ENCODE measurements around the gene LRRC37B.
A peak's percentile ranks its signal among the peaks of the same experiment; 100 is the strongest.
"Not testable (repeated sequence)": the region's sequence is repeated elsewhere in the genome, so short reads cannot be mapped to it uniquely, and the experiment has no call there.

Gene LRRC37B

DNA sequence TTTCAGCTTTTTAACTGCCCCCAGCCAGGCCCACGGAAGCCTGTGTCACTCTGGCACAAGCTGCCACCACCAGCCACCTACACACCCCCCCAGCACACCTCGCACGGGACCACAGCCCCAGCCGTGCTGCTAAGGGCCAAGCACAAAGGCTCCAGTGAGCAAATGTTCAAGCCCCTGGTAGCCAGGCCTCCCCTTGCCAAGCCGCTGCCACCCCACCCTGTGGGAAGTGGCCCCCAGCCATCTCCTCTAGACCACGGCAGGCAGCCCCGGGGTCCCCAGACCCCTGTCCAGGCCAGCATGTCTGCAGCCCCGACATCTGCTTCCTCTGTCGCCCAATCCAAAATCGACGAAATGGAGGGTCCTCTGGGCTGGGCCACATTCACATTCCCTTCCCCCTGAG, 35.1 kb downstream of the LRRC37B start:
- DNase-seq, result not testable (repeated sequence)

DNA sequence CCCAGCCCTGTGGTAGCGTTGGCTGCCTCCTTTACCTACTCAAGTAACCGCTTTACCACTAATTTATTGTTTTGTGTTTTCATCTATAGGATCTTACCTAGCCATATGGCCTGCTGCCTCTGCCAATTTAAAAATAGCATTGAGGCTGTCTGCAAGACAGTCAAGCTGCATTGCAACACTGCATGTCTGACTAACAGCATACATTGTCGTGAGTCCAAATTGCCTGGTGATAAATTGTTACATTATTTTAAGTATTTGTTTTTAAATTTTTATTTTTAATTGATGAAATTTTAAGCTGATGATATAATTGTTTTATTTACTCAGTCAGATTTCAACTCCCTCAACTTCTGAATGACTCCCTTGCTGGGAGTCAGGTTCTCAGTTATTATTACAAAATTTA, 38.4 kb downstream of the LRRC37B start:
- DNase-seq, result not testable (repeated sequence)

DNA sequence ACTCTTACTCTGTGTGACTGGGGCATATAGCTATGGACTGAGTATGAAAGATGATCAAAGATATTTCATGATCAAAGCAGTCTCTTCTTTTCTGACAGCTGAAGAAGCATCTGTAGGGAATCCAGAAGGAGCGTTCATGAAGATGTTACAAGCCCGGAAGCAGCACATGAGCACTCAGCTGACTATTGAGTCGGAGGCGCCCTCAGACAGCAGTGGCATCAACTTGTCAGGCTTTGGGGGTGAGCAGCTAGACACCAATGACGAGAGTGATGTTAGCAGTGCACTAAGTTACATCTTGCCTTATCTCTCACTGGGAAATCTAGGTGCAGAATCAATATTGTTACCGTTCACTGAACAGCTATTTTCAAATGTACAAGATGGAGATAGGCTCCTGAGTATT, 40.5 kb downstream of the LRRC37B start:
- DNase-seq, result not testable (repeated sequence)

DNA sequence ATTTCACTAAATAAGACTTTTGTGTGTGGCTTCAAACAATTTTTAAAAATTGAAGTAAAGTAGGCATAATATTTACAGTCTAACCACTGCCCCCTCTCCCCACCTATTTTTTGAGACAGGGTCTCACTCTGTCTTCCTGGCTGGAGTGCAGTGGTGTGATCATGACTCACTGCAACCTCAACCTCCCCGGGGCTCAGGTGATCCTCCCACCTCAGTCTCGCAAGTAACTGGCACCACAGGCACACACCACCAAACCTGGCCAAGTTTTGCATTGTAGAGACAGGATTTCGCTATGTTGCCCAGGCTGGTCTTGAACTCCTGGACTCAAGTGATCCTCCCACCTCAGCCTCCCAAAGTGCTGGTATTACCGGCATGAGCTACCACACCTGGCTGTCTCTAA, 47.8 kb downstream of the LRRC37B start:
- not testable (repeated sequence) for DNase-seq

DNA sequence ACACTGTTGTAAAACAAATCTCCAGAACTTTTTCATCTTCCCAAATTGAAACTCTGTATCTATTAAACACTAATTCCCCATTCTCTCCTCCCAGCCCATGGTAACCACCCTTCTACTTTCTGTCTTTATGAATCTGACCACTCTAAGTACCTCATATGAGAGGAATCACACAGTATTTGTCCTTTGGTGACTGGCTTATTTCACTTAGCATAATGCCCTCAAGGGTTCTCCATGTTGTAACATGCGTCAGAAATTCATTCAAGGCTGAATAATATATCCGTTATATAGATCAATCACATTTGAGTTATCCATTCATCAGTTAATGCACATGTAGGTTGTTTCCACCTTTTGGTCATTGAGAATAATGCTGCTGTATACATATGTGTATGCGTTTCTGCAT, 48.2 kb downstream of the LRRC37B start:
- DNase-seq, result not testable (repeated sequence)

DNA sequence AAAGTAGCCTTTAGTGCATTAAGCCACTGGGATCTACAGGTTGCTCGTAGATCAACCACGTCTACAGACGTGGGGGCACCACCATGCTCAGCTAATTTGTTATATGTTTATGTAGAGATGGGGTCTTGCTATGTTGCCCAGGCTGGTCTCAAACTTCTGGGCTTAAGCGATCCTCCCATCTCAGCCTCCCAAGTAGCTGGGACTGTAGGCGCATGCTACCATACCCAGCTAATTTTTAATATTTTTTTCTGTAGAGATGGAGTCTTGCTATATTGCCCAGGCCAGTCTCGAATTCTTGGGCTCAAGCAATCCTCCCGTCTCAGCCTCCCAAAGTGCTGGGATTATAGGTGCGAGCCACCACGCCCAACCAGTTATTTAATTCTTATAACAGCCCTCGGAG, 49.3 kb downstream of the LRRC37B start:
- not testable (repeated sequence) for DNase-seq

DNA sequence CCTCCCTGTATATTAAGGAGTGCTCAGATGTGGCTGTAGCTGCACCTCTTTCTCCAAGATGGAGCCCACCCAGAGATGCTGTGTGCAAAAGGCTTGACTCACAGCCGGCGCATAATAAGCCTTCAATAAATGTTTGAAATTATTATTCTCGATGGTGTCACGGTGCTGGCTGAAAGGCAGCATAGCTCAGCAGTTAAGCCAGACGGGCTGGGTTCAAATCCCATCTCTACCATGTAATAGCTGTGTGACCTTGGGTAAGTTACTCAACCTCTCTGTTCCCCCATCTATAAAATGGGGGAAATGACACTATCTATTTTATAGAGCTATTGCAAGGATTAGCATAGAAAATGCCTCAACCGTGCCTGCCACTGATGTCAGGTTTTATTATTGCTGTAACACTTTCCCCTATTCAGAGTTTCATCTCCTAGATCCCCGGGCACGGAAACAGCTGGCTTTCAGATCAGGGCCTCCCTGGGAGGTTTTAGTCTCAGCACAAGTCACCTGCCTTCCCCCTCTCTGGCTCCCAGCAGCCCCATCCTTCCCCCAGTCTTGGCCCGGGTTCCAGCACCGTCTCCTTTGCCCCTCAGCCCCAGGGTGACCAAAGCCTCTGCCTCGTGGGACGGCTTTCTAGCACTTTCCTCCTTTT, 50.4 kb downstream of the LRRC37B start:
- not testable (repeated sequence) for DNase-seq

DNA sequence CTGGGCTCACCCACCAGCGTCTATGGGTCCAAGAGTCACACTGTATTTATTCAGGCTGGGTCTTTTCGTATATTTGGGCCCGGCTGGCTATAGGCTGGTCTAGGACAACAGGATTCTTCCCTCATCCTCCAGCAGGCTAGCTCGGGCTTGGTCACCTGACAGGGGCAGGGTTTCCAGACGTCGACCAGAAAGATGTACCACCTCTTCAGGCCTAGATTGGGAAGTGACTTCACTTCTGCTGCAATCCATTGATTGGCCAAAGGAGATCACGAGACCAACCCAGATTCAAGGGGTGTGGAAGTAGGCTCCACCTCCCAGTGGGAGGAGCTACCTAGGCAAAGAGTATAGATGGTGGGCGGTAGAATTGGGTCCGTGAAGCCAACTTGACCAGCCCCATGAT, 53.5 kb downstream of the LRRC37B start:
- not testable (repeated sequence) for DNase-seq

DNA sequence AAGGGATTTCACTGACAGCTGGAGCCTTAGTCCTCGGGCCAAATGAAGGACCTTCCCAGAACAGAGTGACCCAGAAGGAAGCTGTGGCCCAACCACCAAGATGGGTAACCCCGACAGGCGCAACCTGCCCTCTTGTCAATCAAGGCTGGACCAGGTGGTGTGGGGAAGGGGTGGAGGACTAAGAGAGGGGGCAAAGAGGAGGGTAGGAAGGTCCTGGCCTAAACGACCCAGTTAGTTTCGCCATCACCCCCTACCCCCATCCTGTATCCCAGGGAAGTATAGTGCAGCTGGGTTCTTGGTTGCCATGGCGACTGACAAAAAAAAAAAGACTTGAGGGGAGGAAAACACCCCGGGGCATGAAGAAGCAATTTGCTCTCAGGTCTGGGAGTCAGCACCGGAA, 54.7 kb downstream of the LRRC37B start:
- DNase-seq, result not testable (repeated sequence)

DNA sequence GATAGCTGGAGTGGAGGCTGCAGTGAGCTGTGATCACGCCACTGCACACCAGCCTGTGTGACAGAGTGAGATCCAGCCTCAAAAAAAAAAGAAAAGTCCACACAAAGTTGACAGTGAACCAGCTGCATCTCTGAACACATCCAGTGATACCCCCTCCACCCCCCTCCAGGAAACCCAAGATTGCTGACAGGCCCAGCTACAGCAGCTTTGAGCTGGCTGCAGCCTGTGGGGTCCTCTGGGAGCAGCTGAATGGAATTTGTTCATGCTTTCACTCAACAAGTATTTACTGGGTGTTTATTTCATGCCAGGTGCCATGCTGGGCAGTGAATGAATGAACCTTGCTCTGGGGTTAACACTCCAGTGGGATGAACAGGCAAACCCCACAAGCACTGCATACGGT, 56.9 kb downstream of the LRRC37B start:
- not testable (repeated sequence) for DNase-seq

DNA sequence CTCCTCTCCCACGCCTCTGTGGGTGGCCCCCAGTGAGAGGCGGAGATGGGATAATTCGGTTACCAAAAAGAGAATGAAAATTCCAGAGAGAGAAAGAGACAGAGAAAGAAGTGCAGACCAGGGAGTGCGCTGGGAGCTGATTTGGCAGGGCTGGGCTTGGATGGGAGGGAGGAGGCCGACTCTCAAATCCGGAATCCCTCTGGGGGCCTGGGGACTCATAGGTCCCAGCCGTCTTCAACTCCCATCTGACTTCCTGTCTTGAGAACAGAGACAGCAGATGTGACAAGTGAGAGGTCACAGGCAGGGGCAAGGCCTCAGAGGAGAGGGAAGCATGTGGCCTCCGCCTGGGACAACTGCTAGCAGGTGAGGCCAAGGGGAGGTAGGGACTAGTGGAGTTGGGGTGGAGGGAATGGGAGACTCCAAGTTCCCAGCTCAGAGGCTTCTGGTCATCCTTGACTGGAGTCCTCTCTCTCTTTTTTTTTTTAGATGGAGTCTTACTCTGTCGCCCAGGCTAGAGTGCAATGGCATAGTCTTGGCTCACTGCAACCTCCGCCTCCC, 59.0 kb downstream of the LRRC37B start:
- DNase-seq, result not testable (repeated sequence)

DNA sequence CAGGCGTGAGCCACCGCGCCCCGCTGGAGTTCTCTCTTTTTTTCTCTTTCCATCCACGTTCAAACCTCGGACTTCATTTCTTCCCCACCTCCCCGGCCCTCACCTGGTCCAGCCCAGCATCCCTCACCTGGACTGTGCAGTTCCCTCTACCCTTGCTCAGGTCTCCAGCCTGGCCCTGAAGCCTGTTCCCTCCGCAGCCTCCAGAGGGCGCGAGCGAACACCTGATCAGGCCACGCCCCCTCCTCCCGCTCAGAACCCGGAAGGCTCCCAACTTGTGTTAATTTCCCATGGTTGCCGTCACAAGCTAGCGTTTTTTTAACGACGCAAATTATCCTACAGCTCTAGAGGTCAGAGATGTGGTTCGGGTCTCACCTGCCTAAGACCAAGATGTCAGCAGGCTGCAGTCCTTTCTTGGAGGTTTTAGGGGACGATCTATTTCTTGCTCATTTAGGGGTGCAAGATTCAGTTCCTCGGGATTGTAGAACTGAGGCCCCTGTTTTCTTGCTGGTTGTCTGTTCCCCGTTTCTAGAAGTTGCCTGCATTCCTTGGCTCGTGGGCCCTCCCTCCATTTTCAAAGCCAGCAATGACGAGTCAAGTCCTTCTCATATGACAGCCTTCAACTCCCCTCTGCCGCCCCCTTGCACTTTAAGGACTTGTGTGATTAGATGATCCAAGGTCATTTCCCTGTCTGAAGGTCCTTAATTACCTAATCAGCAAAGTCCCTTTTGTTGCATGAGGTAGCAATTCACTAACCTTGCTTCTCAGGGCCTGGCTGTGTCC, 59.9 kb downstream of the LRRC37B start:
- DNase-seq, result not testable (repeated sequence)

DNA sequence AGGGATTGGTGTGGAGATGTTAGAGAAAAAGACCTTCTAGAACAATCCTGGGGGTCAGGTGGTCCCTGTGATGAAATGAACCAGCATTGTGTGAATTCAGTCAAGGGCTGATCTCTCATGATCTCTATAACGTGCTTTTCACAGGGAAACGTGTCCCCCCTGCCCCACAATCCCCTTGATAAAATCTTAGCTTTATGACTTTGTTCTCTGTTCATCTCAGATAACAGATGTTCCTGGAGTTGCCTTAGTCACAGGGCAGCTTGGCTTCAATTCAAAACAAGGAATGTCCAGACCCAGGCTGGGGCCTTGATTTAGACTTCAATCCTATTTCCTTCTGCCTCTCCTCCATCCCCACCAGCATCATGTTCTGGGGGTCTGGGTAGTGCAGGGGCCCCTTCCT, 61.9 kb downstream of the LRRC37B start:
- DNase-seq, result not testable (repeated sequence)

DNA sequence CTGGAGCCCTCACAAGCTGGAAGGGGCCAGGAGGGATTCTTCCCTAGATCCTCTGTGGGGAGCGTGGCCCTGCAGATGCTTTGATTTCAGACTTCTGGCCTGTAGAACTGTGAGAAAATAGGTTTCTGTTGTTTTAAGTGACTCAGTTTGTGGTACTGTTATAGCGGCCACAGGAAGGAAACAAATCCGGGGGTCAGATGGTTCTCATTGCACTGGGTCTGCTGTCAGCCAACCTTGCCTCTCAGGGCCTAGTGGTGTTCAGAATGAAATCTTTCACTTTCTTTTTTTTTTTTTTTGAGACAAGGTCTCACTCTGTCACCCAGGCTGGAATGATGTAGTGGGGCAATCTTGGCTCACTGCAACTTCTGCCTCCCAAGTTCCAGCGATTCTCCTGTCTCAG, 64.8 kb downstream of the LRRC37B start:
- DNase-seq, result not testable (repeated sequence)

DNA sequence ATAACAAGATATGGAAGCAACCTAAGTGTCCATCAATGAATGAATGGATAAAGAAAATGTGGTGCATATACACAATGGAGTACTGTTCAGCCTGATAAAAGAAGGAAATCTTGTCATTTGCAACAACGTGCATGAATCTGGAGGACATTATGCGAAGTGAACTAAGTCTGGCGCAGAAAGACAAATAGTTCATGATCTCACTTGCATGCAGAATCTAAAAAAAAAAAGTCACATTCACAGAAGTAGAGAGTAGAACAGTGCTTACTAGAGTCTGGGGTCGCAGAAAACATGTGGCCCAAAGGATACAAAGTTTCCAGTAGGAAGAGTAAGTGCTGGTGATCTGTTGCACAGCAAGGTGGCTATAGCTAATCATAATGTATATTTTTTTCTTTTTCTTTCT, 65.9 kb downstream of the LRRC37B start:
- DNase-seq, result not testable (repeated sequence)

DNA sequence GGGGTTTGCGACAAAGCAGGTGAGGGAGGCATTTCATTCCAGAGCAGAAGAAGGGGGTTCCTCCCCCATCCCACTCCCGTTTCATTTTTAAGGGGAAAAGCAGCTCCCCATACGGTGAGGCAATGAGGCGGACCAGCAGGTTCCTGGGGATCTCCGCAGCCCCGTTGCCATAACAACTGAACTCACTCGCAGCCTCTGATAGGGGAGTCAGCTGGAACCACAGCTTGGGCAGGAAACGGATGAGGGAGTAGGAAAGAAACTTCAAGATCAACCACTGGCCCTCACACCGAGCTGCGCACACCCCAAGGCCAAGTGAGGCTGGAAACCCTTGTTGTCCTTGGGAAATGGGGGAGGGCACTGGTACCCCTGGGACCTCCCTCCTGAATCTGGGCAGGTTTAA, 72.6 kb downstream of the LRRC37B start:
- DNase-seq, result not testable (repeated sequence)

DNA sequence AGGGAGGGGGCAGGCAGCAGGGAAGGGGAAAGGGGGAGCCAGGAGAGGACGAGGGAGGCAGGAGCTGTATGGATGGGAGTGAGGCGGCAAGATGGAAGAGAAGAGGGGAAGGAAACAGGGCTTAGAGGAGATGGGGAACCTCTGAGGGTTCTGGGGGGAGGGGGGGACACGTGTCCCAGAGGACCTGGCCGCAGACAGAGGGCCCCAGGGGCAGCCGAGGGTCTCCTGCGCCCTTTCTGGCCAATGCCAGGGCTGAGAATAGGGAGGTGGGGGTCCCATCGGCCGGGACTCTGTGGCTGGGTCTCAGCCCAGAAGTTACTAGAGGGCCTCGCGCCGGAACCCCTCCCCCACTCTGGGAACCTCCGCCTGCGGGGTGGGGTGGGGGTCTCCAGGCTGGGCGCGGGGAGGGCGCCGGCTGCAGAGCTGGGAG, 76.4 kb downstream of the LRRC37B start:
- DNase-seq, result not testable (repeated sequence)

DNA sequence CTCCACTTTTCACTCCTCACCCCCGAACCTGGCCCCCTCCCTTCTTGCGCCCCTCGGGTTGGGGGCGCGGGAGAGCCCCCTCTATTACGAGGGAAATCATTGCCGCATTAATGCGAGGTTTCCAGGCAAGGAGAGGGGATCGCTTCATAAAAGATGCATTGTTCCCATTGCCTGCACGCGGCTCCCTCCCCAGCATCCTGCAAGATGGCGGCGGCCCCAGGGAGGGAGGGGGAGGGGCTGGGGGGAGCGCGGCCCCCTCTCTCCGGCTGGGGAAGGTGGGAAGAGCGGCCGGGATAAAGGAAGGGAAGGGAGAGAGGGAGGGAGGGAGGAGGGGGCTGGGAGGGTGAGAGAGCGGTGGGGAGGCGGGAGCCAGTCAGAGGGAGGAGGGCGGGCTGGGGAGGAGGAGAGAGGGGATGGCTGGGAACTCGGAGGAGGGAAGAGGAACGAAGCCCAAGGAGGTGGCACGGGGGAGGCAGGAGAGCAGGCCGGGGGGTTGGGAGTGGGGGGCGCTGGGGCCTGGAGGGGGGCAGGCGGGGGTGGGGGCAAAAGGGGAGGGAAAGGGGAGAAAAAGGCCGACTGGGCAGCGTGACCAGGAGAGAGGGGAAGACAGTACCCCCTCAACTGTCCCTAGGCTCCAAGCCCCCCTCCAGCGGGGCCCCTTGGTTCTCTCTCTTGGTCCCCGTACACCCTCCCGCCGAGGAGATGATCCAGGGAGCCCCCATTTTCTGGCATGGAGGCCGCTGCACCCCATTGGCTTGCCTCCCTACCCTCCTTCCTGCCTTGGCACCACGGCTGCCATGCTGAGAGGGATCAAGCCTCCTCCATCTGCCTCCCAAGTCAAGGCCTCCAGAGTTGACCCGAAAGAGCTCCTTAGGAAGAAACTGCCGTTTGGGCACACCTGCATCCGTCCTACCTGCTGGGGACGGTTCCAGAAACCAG, 77.1 kb downstream of the LRRC37B start:
- peak; percentile 52 for DNase-seq

DNA sequence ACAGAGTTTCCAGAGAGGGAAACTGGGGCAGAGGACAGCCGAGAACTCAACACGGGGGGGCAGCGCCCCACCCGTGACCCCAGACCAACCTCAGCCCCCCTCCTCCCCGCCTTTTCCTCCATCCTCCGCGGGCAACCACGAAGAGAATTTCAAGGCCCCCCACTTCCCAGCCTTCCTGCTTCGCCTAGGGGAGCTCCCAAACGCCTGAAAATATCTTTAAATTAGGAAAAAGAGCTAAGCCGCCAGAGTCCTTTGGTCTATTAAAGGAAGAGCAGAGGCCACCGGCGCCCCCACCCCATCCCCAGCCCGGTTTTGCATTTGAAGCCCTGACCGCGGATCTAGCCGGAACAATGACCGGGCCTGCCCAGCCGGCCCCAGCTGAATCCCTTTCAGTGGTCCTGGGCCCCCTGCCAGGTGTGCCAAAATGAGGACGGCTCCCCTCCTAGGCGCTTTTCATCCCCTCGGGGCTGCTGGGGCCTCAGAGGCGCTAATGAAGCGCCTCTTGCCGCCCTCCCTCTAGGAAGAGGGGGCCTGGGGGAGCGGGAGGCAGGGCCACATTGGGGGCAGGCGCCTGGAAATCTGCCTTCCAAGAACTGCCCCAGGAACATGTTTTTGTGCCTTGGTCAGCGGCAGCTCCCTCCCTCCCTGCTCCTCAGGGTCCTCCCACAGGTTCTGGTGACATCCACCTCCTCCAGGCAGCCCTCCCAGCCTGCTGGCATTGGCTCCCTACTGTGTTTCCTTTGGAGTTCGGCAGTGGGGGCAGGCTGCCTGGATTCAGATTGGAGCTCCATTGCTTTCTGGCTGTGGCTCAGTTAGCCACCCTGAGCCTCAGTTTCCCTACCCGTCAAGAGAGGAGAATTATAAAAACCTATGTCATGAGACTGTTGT, 78.0 kb downstream of the LRRC37B start:
- not testable (repeated sequence) for DNase-seq

DNA sequence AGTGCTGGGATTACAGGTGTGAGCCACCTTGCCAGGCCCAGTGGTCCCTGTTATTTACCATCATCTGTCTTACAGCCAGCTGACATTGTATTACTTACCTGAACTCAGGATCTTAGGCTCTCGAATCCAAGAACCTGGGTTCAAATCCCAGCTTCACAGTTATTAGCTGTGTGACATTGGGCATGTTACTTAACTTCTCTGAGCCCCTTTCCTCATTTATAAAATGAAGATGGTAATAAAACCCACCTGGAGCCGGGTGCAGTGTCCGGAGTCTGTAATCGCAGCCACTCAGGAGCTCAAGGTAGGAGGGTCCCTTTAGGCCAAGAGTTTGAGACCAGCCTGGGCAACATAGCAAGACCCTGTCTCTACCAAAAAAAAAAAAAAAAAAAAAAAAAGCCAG, 79.7 kb downstream of the LRRC37B start:
- not testable (repeated sequence) for DNase-seq

DNA sequence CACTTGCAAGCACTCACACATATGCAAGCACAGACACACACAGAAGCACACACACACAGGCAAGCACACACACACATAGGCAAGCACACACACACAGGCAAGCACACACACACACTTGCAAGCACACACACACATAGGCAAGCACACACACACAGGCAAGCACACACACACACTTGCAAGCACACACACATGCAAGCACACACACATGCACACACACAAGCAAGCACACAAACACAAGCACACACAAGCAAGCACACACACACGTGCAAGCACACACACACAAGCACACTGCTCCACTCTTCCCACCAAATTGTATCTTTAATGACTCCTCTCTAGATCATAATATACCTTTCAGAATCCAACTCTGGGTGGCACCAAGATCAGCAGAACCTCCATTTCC, 84.9 kb downstream of the LRRC37B start:
- DNase-seq, result not testable (repeated sequence)

DNA sequence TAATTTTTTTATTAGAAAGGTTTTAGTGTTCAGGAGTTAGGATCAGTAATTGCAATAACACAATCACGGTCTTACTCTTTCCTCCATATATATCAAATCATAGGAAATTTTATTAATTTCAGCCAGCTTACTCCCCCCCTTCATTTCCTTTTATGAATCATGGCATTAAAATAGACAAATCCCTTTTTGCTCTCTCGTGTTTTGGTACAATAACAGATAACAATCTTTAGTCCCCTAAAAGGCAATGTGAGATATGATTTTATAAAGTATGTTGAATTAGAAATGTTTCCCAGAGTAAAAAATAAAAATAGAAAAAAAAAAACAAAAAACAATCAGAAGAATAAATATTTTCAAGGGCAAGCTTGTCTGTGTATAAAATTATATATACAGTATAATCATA, 92.5 kb downstream of the LRRC37B start:
- no peak for DNase-seq
